Skeletal muscle tissue (tissue), 4 donors: Measurements from ENCODE around the gene PINK1. TPM values are rescaled to one million over a fixed set of nuclear protein-coding genes. Genes with fewer than 3 reads are reported as not detected.

Source experiments
- H3K27ac ChIP-seq: one replicate; pipeline ENCODE4 v1.7.0; 2013; ENCODE audit warnings: mild to moderate bottlenecking, low read depth, low read length, inconsistent platforms
- H3K27me3 ChIP-seq, 3 donors: one replicate each; pipeline ENCODE4 v1.7.0; 2013; ENCODE audit warnings: low read length in 3 of 3; ENCODE audit not compliant: control insufficient read depth in 3 of 3, insufficient read depth in 3 of 3
- H3K36me3 ChIP-seq, 3 donors: one replicate each; pipeline ENCODE4 v1.7.0; 2013; ENCODE audit warnings: low read length in 3 of 3; ENCODE audit not compliant: control insufficient read depth in 3 of 3, insufficient read depth in 3 of 3
- H3K4me1 ChIP-seq, 3 donors: one replicate each; pipeline ENCODE4 v1.7.0; 2013; ENCODE audit warnings: low read length in 3 of 3, mild to moderate bottlenecking in 3 of 3; ENCODE audit not compliant: control insufficient read depth in 3 of 3, insufficient read depth in 3 of 3
- H3K4me3 ChIP-seq, 3 donors: one replicate each; pipeline ENCODE4 v1.7.0; 2013; ENCODE audit warnings: low read length in 3 of 3
- H3K9ac ChIP-seq, 3 donors: one replicate each; pipeline ENCODE4 v1.7.0; 2013; ENCODE audit warnings: low read length in 3 of 3, mild to moderate bottlenecking in 3 of 3, moderate library complexity in 2 of 3, low read depth in 1 of 3
- H3K9me3 ChIP-seq, 3 donors: one replicate each; pipeline ENCODE4 v1.7.0; 2013; ENCODE audit warnings: low read length in 3 of 3; ENCODE audit not compliant: control insufficient read depth in 3 of 3
- total RNA-seq: library from RNA; depleted of rRNA; stranded (reverse); fragments of >200 nt; gene quantifications from one replicate; pipeline ENCODE4 v1.2.3, GENCODE V29; 2014
- donor health status: Osteomylitis.

PINK1 gene
- 56.4 TPM for total RNA-seq

DNA sequence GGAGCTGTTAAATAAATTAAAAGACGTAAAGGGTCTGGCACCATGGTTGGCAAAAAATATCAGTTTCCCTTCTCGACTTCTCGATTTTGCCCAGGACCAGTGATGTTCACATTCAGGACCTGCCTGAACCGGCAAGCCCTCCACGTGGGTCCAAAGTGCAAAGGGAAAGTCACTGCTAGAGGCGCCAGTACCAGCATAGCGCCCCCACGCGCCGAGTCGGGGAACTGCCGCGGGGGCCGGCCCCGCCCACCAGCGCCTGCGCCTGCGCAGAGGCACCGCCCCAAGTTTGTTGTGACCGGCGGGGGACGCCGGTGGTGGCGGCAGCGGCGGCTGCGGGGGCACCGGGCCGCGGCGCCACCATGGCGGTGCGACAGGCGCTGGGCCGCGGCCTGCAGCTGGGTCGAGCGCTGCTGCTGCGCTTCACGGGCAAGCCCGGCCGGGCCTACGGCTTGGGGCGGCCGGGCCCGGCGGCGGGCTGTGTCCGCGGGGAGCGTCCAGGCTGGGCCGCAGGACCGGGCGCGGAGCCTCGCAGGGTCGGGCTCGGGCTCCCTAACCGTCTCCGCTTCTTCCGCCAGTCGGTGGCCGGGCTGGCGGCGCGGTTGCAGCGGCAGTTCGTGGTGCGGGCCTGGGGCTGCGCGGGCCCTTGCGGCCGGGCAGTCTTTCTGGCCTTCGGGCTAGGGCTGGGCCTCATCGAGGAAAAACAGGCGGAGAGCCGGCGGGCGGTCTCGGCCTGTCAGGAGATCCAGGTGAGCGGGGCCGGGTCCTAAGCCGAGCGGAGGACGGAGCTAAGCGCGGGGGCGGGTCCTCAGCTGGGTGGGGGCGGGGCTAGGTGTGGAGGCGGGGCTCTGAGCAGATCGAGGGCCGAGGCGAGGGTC is at the start of gene PINK1:
Gene PINK1 (plus strand): TSS at position 269 of the 875 bp plus-strand sequence. CDS start 91 bp downstream, at position 360.
- Histone ChIP-seq H3K9me3 (no peaks in the 10 kb centered on the region), H3K4me1 (peaks cover 8 to 16% (median 13%) of the 10 kb centered on the region in 3 donors), H3K27me3 (no peaks in the 10 kb centered on the region), H3K9ac (peak within 1 kb of the TSS; percentile 89 to 97 (median 94)), H3K36me3 (peaks cover 15 to 18% (median 16%) of the 10 kb centered on the region in 3 donors), H3K27ac (peak within 1 kb of the TSS; percentile 90), H3K4me3 (peak within 1 kb of the TSS; percentile 79 to 97 (median 82))

DNA sequence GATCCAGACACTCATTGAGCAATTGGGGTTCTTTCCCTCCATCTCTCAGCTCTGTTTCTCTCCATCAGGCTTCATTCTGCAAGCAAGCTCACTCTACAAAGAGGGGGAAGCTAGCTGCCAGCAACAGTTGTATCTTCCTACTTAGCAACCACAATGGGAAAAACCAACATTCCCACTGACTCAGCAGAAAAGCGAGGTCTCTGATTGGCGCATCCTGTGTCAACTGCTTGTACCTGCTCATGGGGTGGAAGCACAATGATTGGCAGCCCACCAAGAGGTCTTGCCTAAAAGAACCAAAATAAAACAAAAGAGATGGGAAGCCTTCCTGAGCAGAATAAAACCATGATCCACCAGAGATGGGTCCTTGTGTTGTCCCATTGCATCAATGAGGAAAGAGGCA is 48.4 kb upstream of the PINK1 start:
- Histone ChIP-seq H3K9ac (no peak overlapping the region), H3K27me3 (peaks cover 18 to 20% (median 19%) of the 10 kb centered on the region in 3 donors), H3K9me3 (no peaks in the 10 kb centered on the region), H3K36me3 (no peaks in the 10 kb centered on the region), H3K4me1 (peaks cover 4 to 8% (median 7%) of the 10 kb centered on the region in 3 donors), H3K4me3 (no peak overlapping the region), H3K27ac (no peak overlapping the region)

DNA sequence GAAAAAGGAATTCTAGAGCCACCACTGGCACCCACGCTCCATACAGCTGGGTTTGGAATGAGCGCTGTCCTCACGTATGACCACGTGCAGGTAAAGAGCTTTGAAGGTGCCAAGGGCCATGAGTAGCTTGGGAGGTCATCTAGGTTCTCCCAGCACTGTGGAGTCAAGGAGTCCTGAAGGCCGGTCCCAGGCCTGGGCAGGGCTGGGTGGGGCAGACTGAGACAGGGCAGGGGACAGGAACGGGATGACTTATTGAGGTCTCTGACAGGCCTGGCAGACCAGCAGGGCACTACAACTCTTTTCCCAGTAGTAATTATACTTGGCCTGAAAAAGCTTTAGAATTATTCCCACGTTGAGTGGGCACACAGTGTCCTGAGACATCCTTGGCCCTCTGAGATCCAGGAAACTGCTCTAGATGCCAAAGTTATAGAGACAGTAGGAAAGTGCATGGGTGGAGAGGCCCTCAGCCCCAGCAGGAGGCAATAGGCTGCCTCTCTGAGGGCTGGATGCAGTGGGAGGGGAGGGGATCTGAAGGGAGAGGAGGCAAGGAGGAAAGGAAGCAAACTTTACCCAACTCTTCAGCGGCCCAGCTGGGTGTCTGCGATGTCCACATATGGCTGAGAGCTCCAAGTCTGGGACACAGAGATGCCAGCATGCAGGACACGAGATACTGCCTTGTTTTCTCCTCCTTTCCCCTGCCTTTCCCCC is 46.2 kb upstream of the PINK1 start:
- peaks cover 24 to 38% (median 30%) of the 10 kb centered on the region in 3 donors for H3K27me3 ChIP-seq
- no peaks in the 10 kb centered on the region for H3K36me3 ChIP-seq
- H3K9me3 ChIP-seq, result no peaks in the 10 kb centered on the region
- H3K27ac ChIP-seq, result no peak overlapping the region
- no peak overlapping the region for H3K9ac ChIP-seq
- H3K4me3 ChIP-seq, result no peak overlapping the region
- H3K4me1 ChIP-seq, result peaks cover 4 to 16% (median 7%) of the 10 kb centered on the region in 3 donors

DNA sequence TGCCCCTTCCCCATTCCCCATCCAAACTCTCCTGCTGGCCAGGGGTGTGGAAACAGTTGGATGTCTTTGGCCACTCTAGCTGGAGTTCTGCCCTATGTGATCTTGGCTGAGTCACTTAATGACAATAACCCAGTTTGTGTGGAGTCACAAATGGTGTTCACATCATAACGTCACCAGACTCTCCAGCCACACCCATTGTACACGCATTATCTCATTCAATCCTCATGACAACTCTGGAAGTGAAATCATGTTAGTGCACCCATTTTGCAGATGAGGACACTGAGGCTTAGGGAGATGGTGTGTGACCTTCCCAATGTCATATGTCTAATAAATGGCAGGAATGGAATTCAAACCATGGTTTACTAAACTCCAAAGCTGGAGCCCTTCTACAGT is 45.6 kb upstream of the PINK1 start:
- Histone ChIP-seq H3K4me1 (peaks cover 4 to 16% (median 7%) of the 10 kb centered on the region in 3 donors), H3K27me3 (peaks cover 24 to 40% (median 30%) of the 10 kb centered on the region in 3 donors), H3K9ac (no peak overlapping the region)

DNA sequence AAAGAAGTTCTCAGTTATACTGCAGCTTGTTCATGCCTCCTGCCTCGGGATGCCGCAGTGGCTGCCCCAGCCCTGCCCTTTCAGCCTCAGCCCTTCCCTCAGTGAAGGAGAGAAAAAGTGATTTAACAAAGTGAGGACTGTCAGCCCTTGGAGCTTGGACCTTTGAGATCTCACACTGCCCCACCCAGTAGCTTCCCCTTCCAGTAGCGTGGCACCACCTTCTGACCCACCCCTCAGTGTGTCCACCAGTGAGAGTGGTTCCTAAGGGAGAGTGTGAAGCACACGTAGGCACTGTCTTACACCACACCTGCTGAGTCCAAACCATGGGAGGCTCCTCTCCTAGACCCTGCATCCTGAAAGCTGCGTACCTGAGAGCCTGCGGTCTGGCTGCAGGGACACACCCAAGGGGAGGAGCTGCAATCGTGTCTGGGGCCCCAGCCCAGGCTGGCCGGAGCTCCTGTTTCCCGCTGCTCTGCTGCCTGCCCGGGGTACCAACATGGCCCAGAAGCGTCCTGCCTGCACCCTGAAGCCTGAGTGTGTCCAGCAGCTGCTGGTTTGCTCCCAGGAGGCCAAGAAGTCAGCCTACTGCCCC is 44.5 kb upstream of the PINK1 start, which contains the start of gene CDA:
Gene CDA (plus strand): TSS at position 464 of the 592 bp plus-strand sequence. CDS start 33 bp downstream, at position 497.
- Histone ChIP-seq H3K27ac (no peak within 1 kb of the TSS), H3K9ac (peak within 1 kb of the TSS in 2 of 3 donors; percentile 1 to 40), H3K4me3 (peak within 1 kb of the TSS; percentile 50 to 57 (median 52)), H3K36me3 (no peaks in the 10 kb centered on the region), H3K27me3 (peaks cover 24 to 49% (median 30%) of the 10 kb centered on the region in 3 donors), H3K9me3 (no peaks in the 10 kb centered on the region), H3K4me1 (peaks cover 4 to 16% (median 7%) of the 10 kb centered on the region in 3 donors)

More for the DNA sequence above, 45.6 kb upstream of the PINK1 start:
- Histone ChIP-seq H3K9me3 (no peaks in the 10 kb centered on the region), H3K4me3 (no peak overlapping the region), H3K36me3 (no peaks in the 10 kb centered on the region), H3K27ac (no peak overlapping the region)

DNA sequence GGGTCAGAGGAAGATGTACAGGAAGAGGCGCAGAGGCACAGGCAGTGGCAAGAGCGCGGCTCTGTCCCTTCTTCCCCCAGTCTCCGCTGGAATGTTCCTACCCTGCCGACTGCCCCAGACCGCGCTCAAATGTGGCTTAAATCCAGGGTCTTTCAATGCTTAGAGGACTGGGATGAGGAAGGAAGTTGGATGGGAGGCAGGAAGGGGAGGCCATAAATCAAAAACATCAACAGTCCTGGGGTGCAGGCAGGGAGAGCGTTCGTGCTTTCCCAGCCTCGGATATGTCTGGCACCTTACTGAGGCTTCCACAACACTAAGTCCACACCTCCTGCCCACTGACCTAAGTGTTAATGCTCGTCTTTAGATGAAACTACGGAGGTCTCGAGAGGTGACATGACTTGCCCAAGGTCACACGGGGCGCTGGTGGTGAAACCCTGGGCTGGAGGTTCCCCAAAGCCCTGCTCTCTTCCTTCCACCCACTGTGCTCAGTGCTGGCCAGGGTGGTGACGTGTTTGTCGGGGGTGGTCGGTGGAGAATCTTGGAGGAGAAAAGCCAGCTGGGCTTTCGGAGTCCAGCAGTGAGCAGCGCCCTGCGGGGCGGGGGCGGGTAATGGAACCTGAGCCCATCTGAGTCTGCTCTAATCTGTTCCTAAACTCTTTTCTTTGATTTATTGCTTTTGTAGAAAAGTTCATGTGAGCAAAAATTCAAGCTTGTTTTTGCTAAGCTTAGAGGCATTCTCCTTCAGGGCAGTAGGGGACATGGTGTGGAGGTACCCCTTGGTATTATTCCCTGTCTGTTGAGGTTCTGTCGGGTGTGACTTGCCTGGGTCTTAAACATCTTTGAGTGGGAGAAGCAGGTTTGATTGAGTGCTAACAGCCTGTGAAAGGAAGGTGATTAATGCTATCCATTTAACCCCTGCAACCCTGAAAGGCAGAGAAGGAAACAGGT is 43.7 kb upstream of the PINK1 start:
- peaks cover 4 to 16% (median 7%) of the 10 kb centered on the region in 3 donors for H3K4me1 ChIP-seq
- no peaks in the 10 kb centered on the region for H3K9me3 ChIP-seq
- no peaks in the 10 kb centered on the region for H3K36me3 ChIP-seq
- peaks cover 22 to 51% (median 29%) of the 10 kb centered on the region in 3 donors for H3K27me3 ChIP-seq
- peak overlapping the region in 2 of 3 donors; percentile 1 to 40 for H3K9ac ChIP-seq
- peak overlapping the region; percentile 50 to 57 (median 52) for H3K4me3 ChIP-seq
- no peak overlapping the region for H3K27ac ChIP-seq

DNA sequence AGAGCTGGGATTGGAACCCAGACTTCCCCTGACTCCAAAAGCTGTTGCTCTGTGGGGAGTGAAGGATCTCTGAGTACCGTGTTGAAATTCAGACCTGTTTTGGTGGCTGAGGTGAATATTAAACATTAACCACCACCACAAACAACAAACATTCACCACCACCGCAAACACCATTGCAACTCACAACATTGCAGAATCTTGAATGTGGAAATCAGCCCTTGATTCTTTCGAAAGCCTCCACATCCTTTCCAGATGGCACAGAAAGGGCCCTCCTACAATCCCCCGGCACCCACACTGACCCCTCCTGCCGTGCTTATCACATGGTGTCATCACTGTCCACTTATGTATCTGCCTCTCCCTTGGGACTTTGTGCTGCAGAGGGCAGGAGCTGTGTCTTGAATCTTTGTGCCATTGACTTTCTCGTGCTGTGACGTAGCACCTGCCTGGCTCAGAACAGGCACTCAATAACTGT is 42.9 kb upstream of the PINK1 start:
- peaks cover 4 to 16% (median 7%) of the 10 kb centered on the region in 3 donors for H3K4me1 ChIP-seq
- peak overlapping the region in 1 of 3 donors; percentile 31 for H3K4me3 ChIP-seq
- H3K27me3 ChIP-seq, result peaks cover 19 to 58% (median 27%) of the 10 kb centered on the region in 3 donors
- H3K36me3 ChIP-seq, result no peaks in the 10 kb centered on the region
- H3K9ac ChIP-seq, result no peak overlapping the region
- H3K27ac ChIP-seq, result no peak overlapping the region
- H3K9me3 ChIP-seq, result no peaks in the 10 kb centered on the region

DNA sequence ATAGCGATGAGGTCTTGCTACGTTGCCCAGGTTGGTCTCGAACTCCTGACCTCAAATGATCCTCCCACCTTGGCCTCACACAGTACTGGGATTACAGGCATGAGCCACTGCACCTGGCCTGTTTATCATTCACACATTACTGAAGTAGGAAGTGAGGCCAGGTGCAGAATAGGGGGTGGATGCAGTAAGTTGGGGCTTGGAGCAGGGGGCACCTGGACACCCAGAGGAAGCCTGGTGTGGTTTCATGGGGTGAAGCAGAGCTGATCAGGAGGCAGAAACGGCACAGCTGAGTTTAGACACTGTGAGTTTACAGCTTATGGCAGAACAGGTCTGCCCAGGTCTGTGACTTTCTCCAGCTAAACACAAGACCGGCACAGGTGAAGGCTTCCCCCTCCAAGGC is 39.5 kb upstream of the PINK1 start:
- Histone ChIP-seq H3K27ac (no peak overlapping the region), H3K9me3 (no peaks in the 10 kb centered on the region), H3K4me1 (peaks cover 3 to 16% (median 4%) of the 10 kb centered on the region in 3 donors), H3K4me3 (no peak overlapping the region), H3K36me3 (no peaks in the 10 kb centered on the region), H3K9ac (no peak overlapping the region), H3K27me3 (peaks cover 14 to 51% (median 23%) of the 10 kb centered on the region in 3 donors)

DNA sequence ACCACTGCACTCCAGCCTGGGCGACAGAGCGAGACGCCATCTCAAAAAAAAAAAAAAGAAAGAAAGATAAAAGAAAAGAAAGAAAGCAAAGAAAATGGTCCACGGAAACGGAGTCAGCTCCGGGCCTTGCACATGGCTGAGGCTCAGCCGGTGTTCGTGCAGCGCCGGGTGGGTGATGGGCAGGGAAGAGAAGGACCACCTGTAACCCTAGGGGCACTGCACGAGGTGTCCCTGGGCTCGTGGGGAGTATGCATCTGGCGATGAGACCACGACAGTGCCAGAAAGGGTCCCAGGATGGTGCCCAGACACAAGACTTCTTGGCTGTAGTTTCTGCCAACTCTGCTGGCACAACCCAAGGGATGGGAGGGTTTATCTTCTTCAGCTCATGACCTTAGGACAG is 38.5 kb upstream of the PINK1 start:
- Histone ChIP-seq H3K27ac (no peak overlapping the region), H3K27me3 (peaks cover 5 to 41% (median 13%) of the 10 kb centered on the region in 3 donors), H3K4me1 (peaks cover 0 to 9% (median 0%) of the 10 kb centered on the region in 3 donors), H3K36me3 (no peaks in the 10 kb centered on the region), H3K4me3 (no peak overlapping the region), H3K9me3 (no peaks in the 10 kb centered on the region), H3K9ac (no peak overlapping the region)
